Measurements from ENCODE around the gene KNCN.

KNCN gene

DNA sequence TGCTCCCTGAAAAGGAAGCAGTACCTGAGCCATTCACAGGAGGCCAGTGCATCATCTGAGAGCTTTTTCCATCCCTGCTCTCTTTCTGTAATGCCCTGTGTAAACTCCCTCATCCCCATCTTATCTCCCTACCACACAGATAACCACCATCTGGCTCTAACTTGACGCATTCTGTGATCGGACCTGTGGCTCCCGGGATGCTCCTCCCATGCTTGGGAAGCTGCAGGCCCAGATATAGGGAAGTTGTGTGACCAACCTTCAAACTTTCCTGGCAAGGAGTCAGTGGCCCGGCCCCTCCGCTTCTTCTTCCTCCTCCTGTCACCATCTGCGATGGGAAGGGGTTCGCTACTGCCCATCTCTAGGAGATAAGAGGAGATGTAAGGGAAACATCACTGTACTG, 31.5 kb upstream of the KNCN start:
- Mint-ChIP-seq H3K4me1 (peaks cover 8% of the 10 kb centered on the region), H3K27me3 (ENCODE audit: low read depth, poor library complexity) (peaks cover 7% of the 10 kb centered on the region), H3K36me3 (ENCODE audit: low read depth) (peaks cover 8% of the 10 kb centered on the region), H3K4me3 (no peak overlapping the region), H3K9me3 (no peaks in the 10 kb centered on the region), H3K27ac (no peak overlapping the region)
- TF ChIP-seq, protein P1, sequence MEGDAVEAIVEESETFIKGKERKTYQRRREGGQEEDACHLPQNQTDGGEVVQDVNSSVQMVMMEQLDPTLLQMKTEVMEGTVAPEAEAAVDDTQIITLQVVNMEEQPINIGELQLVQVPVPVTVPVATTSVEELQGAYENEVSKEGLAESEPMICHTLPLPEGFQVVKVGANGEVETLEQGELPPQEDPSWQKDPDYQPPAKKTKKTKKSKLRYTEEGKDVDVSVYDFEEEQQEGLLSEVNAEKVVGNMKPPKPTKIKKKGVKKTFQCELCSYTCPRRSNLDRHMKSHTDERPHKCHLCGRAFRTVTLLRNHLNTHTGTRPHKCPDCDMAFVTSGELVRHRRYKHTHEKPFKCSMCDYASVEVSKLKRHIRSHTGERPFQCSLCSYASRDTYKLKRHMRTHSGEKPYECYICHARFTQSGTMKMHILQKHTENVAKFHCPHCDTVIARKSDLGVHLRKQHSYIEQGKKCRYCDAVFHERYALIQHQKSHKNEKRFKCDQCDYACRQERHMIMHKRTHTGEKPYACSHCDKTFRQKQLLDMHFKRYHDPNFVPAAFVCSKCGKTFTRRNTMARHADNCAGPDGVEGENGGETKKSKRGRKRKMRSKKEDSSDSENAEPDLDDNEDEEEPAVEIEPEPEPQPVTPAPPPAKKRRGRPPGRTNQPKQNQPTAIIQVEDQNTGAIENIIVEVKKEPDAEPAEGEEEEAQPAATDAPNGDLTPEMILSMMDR (IDR thresholded peaks at IDR 0.05), result no peak
- DNase-seq, result no peak

DNA sequence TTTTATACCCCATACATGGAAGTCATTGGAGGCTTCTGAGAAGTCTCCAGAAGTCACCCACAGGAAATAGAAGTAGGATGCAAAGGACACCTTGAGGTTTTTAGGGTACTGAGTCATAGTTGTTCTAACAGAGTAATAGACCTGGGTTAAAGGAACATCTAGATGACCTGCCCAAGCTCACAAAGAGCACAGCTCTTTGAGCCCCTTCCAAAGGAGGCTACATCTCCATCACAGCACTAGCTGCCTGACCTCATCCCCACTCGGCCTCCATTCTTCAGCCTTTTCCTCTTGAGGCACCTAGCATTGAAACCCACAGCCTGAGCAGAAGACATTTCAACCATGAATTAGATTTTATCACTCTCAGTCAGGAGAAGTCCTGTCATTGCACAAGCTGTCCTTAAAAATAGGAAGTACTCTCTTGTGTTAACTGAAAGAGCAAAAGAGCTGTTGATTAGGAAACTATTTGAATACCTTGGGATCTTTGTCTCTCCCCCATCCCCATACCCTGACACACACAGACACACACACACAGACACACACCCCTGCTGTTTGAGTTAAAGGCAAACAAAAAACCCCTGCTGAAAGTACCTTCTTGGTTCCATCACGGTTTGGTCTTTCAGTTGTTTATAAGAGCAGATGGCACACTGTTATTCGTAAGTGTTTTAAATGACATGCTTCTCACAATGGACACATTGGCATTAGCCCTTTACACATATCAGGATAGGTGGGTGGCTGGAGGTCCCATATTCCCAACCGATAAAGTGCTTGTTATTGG, 30.4 kb upstream of the KNCN start:
- peaks cover 8% of the 10 kb centered on the region for H3K36me3 Mint-ChIP-seq (ENCODE audit: low read depth)
- no peaks in the 10 kb centered on the region for H3K9me3 Mint-ChIP-seq
- DNase-seq, result no peak
- TF ChIP-seq, protein P1 (IDR thresholded peaks at IDR 0.05), result no peak
- H3K27ac Mint-ChIP-seq, result no peak overlapping the region
- H3K4me1 Mint-ChIP-seq, result peaks cover 8% of the 10 kb centered on the region
- peaks cover 11% of the 10 kb centered on the region for H3K27me3 Mint-ChIP-seq (ENCODE audit: low read depth, poor library complexity)
- H3K4me3 Mint-ChIP-seq, result no peak overlapping the region

DNA sequence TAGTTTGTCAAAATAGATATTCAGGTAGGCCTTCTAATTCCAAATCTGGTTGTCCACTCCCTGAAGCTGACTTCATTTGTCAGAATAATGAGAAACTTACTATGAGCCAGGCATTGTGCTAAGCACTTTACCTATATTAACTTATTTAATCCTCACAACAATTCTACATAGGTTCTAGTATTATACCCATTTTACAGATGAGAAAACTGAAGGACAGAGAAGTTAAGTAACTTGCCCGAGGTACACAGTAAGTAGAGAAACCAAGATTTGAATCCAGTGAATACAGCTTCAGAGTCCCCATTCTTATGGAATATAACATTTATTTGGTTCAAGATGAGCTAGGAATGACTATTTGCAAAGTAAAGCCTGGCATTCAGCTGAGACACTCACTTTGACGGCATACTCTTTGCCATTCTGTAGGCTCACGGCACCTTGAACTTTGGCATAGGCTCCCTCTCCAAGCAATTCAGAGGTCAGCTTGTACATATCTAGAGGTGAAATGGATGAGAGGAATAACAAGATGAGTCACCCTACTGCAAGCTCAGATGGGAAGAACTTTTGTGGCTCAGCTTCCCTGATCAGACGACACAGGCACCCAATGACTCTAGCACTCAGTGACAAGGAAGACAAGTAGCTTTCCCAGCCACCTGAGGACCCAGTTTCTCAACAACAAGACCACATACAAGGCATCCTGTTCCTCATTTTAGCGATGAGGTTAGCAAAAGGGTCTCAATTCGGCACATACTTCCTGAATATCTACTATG, 28.9 kb upstream of the KNCN start:
- Mint-ChIP-seq H3K9me3 (no peaks in the 10 kb centered on the region), H3K27me3 (ENCODE audit: low read depth, poor library complexity) (peaks cover 13% of the 10 kb centered on the region), H3K4me3 (no peak overlapping the region), H3K36me3 (ENCODE audit: low read depth) (peaks cover 8% of the 10 kb centered on the region), H3K27ac (no peak overlapping the region), H3K4me1 (peaks cover 16% of the 10 kb centered on the region)
- no peak for DNase-seq
- TF ChIP-seq, protein P1 (IDR thresholded peaks at IDR 0.05), result no peak

DNA sequence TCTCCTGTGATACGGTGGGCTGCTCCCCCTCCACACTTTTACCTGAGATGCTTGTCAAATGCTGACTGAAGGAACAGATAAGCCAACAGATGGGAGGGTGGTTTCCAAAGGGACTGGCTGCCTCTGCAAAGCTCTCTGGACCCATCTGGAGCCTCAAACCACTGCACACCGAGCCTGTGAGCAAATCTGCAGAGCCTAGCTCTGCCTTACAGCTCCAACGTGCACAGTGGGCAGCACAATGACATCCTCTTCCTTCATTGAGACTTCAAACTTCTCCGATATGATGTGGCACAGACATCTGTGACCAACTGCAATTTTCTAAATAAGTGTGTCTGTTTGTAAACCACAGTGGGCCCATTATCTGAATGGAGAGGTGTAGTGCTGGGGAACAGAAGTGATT, 26.2 kb upstream of the KNCN start:
- TF ChIP-seq, protein P1 (IDR thresholded peaks at IDR 0.05), result no peak
- Mint-ChIP-seq H3K27me3 (ENCODE audit: low read depth, poor library complexity) (peaks cover 25% of the 10 kb centered on the region), H3K36me3 (ENCODE audit: low read depth) (peaks cover 8% of the 10 kb centered on the region), H3K9me3 (no peaks in the 10 kb centered on the region), H3K27ac (no peak overlapping the region), H3K4me1 (peaks cover 24% of the 10 kb centered on the region), H3K4me3 (no peak overlapping the region)
- DNase-seq, result no peak

DNA sequence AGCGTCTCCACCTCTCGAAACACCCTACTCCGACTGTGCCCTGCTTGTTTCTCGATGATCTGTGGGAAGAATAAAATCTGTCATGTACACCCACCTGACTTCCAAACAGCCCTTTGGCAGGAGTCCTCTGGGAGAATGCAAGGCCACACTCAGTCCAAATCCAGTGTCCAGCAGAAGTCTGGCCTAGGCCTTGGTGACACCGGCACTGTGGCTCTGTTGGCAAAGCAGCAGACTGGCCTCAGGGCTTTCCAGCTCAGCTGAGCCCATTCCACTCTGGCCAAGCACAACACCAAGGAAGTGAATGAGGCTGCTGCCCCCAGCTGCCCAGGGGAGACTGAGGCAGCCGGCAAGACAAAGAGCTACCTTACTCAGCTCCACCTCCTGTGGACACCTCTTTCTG, 25.1 kb upstream of the KNCN start:
- H3K4me3 Mint-ChIP-seq, result no peak overlapping the region
- DNase-seq, result no peak
- TF ChIP-seq, protein P1 (IDR thresholded peaks at IDR 0.05), result no peak
- no peaks in the 10 kb centered on the region for H3K9me3 Mint-ChIP-seq
- H3K36me3 Mint-ChIP-seq (ENCODE audit: low read depth), result peaks cover 8% of the 10 kb centered on the region
- H3K27me3 Mint-ChIP-seq (ENCODE audit: low read depth, poor library complexity), result peaks cover 31% of the 10 kb centered on the region
- peak overlapping the region; percentile 30 for H3K27ac Mint-ChIP-seq
- peaks cover 24% of the 10 kb centered on the region for H3K4me1 Mint-ChIP-seq
